Spleen (tissue), 7 donors: ENCODE data around the gene SORCS2.

Source experiments
- CTCF ChIP-seq, 11 experiments: fragments of 200-600 bp in 7 of 11; fragments of 450-650 bp in 4 of 11; sonication (generic) in 4 of 11; IDR thresholded peaks in 8 of 11; conservative IDR thresholded peaks in 3 of 11; 1 replicate in 7 of 11; 2 replicates in 4 of 11; pipeline versions ENCODE4 v1.4.0 to v1.8.0; 2016 to 2021; ENCODE audit warnings: antibody characterized with exemption in 11 of 11, inconsistent platforms in 4 of 11, mild to moderate bottlenecking in 1 of 11
- POLR2A ChIP-seq, 3 donors: fragments of 450-650 bp; IDR thresholded peaks; one replicate each; pipeline ENCODE4 v1.5.1; 2017; ENCODE audit warnings: antibody characterized with exemption in 3 of 3, mild to moderate bottlenecking in 1 of 3
- POLR2AphosphoS5 ChIP-seq, 3 donors: sonication (generic); formaldehyde crosslinking; IDR thresholded peaks; one replicate each; pipeline ENCODE4 v1.5.1; 2017; ENCODE audit warnings: antibody characterized with exemption in 3 of 3
- donor health status: DM: no; HTN: no; CAD: no; lungs with moderate emphysema.
- donor health status: DM: no; HTN: no; CAD: no.
- donor health status: DM: no; HTN: no; CAD: no.

GRCh38 chr4:7666011-7666410, 473.7 kb downstream of the SORCS2 start:
- TF ChIP-seq POLR2AphosphoS5 (IDR thresholded peaks at IDR 0.05) = no peak
- no peak for TF ChIP-seq CTCF (IDR thresholded peaks at IDR 0.05 in 8 of 11, conservative IDR thresholded peaks at IDR 0.05 in 3 of 11)
- TF ChIP-seq POLR2A (IDR thresholded peaks at IDR 0.05) = no peak
